ENCODE results near the gene HVCN1.

DNA sequence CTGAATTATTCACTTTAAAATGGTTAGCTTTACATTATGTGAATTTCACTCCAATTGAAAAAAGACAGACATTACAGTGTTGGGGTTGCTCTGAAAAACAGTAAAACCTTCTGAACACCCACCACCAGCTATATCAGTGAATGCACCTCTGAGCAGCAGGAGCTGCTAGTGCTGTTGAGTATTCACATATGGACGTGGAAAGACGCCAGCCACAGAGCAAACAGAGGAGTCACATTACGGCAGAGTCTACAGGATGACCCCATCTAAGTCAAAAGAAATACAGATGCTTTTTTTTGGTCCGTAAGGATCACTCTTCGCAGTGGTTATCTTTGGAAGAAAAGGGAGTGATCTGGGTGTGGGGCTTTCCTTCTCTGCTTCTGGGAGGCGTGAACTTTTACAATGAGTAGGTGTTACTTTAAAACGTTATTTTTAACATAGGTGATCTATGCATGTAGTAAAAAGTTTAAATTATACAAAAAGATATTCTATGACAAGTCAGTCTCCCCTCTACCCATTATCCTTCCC is 4.5 kb downstream of the HVCN1 start:
- TF ChIP-seq, protein P1, sequence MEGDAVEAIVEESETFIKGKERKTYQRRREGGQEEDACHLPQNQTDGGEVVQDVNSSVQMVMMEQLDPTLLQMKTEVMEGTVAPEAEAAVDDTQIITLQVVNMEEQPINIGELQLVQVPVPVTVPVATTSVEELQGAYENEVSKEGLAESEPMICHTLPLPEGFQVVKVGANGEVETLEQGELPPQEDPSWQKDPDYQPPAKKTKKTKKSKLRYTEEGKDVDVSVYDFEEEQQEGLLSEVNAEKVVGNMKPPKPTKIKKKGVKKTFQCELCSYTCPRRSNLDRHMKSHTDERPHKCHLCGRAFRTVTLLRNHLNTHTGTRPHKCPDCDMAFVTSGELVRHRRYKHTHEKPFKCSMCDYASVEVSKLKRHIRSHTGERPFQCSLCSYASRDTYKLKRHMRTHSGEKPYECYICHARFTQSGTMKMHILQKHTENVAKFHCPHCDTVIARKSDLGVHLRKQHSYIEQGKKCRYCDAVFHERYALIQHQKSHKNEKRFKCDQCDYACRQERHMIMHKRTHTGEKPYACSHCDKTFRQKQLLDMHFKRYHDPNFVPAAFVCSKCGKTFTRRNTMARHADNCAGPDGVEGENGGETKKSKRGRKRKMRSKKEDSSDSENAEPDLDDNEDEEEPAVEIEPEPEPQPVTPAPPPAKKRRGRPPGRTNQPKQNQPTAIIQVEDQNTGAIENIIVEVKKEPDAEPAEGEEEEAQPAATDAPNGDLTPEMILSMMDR (IDR thresholded peaks at IDR 0.05) = no peak
- TF ChIP-seq POLR2AphosphoS5 (IDR thresholded peaks at IDR 0.05) = no peak
